GM18858 (cell line): ENCODE measurements around the gene WDPCP.
"Not testable (repeated sequence)": the region's sequence is repeated elsewhere in the genome, so short reads cannot be mapped to it uniquely, and the experiment has no call there.

ENCODE experiments used
- ATAC-seq: cut with Tn5 transposase; IDR thresholded peaks from one replicate; pipeline ENCODE4 v1.9.1; 2021; ENCODE audit not compliant: unreplicated experiment

Gene WDPCP, protein sequence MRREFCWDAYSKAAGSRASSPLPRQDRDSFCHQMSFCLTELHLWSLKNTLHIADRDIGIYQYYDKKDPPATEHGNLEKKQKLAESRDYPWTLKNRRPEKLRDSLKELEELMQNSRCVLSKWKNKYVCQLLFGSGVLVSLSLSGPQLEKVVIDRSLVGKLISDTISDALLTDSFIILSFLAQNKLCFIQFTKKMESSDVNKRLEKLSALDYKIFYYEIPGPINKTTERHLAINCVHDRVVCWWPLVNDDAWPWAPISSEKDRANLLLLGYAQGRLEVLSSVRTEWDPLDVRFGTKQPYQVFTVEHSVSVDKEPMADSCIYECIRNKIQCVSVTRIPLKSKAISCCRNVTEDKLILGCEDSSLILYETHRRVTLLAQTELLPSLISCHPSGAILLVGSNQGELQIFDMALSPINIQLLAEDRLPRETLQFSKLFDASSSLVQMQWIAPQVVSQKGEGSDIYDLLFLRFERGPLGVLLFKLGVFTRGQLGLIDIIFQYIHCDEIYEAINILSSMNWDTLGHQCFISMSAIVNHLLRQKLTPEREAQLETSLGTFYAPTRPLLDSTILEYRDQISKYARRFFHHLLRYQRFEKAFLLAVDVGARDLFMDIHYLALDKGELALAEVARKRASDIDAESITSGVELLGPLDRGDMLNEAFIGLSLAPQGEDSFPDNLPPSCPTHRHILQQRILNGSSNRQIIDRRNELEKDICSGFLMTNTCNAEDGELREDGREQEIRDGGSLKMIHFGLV

DNA sequence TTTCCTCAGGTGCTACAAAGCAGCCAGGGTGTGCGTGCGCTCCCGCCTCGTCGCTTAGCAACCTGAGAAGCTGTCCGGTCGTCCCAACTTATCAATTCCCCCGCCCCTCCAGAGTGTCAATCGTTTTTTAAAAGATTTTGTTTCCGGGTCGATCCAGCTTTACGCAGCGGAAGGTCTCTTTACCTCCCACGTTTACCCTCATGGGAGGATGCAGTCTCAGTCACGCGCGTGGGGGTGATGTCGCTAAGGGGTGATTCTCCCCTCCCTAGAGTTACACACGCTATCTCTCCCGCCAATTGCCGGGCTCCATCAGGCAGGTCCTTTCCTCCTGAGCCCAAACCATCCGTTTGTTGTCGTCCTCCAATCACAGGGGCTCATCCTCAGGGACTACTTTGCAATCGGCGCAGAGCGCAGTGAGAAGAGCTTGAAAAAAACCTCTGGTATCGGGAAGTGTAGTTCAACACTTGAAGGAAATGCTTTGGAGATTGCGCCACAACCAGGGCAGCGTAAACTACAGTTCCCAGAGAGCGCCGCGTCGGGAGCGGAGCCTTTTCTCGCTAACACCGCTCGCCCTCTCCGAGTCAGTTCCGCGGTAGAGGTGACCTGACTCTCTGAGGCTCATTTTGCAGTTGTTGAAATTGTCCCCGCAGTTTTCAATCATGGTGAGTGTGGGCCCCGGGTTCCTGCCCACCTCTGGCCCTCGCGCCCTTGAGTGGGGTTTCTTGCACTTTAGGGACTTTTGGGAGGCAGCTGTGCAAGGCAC, at the start of gene WDPCP, which contains the start of gene MDH1:
WDPCP (minus strand) TSS at position 93 of the 763 bp plus-strand sequence. CDS start 206 bp downstream, outside the sequence.
MDH1 (plus strand) TSS at position 579 of the 763 bp plus-strand sequence; CDS start at position 660, 81 bp downstream.
- peak; percentile 79 for ATAC-seq

DNA sequence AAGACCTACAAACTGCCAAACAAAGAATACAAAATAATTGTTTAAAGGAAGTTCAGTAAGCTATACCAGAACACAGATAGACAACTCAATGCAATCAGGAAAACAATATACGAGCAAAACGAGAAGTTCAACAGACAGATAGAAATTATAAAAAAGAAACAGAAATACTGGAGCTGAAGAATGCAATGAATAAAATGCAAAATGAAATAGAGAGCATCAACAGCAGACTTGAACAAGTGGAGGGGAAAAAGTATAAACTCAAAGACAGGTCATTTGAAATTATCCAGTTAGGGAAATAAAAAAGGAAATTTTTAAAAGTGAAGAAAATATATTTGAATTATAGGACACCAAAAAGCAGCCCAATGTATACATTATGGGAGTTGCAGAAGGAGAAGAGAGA, 44.1 kb upstream of the WDPCP start:
- no peak for ATAC-seq

DNA sequence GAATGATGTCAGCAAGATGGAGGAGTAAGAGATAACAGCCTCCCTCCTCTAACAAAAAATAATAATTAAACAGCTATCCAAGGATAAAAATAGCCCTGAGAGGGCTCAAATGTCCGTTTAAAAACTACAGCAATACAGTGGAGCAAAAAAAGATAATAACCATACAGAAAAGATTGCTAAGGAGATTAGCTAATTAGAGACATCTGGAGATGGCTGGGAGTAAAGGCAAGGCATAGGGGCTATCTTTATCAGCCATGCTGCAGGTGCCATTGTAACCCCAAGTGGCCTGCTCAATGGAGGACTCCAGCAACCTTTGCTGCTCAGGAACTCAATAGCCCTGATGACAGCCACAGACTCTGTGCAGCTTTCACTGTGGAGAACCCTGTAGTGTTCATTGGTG, 43.2 kb upstream of the WDPCP start:
- ATAC-seq: no peak

GRCh38 chr2:63628403-63628942, 40.2 kb upstream of the WDPCP start:
- ATAC-seq: no peak

- ATAC-seq: no peak
Measured at GRCh38 chr2:63627866-63628265, 39.6 kb upstream of the WDPCP start.

DNA sequence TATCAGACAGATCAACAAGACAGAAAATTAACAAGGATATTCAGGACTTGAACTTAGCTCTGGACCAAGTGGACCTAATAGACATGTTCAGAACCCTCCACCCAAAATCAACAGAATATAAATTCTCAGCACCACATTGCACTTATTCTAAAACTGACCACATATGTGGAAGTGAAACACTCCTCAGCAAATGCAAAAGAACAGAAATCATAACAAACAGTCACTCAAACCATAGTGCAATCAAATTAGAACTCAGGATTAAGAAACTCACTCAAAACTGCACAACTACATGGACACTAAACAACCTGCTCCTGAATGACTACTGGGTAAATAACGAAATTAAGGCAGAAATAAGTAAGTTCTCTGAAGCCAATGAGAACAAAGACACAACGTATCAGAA, 35.5 kb upstream of the WDPCP start:
- not testable (repeated sequence) for ATAC-seq

GRCh38 chr2:63622751-63623150, 34.5 kb upstream of the WDPCP start:
- no peak for ATAC-seq

GRCh38 chr2:63619328-63619727, 31.1 kb upstream of the WDPCP start:
- ATAC-seq: no peak

- no peak for ATAC-seq
Measured at GRCh38 chr2:63617366-63617765, 29.1 kb upstream of the WDPCP start.

DNA sequence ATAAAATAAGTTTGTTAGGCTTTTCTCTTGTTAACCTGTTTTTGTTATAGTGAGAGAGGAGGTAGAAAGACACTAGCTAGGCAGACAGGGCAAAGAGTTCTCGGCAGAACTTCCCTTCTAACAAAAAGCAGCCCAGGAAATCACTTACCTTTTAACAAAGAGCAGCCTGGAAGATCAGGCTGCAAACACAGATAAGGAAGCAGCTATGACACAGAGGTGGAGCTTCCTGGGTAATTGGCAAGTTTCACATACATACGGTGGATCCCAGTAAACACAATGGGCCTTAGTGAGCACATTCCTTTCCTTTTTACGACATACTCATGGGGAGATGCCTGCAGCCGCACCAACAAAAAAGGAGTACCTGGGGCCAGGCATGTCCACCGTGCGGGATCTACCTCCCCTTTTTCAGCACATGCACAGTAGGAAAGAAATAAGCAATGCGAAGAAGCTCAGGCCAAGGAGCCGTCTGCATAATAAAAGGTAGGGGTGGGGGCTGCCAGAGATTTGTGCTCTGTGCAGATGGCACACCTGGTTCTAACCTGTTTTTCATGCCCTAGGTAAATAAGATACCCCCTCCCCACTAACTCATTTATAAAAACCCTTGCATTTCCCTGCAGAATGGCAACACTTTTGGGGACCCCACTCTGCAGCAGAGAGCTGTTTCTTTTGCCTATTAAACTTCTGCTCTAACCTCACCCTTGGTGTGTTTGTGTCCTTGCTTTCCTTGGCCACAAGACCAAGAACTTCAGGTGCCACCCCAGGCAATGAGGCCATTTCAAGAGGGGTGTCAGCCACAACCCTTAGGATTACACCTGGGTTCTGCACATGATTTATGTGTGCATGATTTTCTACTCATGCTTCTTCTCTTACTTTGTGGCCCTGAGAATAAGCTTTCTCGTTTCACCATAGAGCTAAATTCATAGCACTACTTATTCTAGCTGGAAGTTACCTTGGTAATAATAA, 27.0 kb upstream of the WDPCP start:
- no peak for ATAC-seq

GRCh38 chr2:63614448-63614968, 26.2 kb upstream of the WDPCP start:
- ATAC-seq: no peak

GRCh38 chr2:63613391-63613901, 25.2 kb upstream of the WDPCP start:
- no peak for ATAC-seq

DNA sequence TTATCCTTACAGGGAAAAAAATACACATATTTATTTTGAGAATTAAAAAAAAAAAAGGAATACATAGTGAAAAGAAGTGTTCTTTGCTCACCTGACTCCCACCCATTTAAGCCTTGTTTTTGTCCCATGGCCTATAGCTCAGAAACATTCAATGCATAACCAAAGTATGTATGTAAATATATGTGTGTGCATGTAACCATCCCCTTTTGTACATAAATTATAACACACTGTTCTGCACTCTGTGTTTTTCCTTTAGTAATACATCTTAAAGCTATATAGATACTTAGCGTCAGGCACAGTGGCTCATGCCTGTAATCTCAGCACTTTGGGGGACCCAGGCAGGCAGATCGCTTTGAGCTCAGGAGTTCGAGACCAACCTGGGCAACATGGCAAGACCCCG, 22.2 kb upstream of the WDPCP start:
- ATAC-seq: no peak

- ATAC-seq: not testable (repeated sequence)
Measured at GRCh38 chr2:63608865-63609264, 20.6 kb upstream of the WDPCP start.

- no peak for ATAC-seq
Measured at GRCh38 chr2:63604666-63605065, 16.4 kb upstream of the WDPCP start.

GRCh38 chr2:63600881-63601460, 12.7 kb upstream of the WDPCP start:
- ATAC-seq: no peak

GRCh38 chr2:63598981-63599380, 10.7 kb upstream of the WDPCP start:
- no peak for ATAC-seq

- no peak for ATAC-seq
Measured at GRCh38 chr2:63596401-63596883, 8.2 kb upstream of the WDPCP start.

DNA sequence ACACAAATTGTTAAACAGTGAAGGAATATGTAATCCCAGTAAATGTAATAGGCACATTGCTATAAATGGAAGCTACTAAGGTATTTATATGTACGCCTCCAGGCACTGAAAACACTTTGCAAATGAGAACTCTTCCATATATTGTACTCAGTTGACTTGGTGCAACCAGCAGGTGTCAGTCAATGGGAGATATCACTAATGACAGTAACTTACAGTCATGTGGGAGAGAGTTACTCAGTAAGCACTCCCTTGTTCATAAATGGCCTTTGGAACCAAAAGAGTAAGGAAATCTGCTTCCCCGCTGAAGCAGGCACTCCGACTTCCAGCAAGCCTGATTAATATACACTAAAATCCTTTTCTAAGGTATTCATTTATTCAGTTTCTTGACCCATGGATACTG, 6.4 kb upstream of the WDPCP start:
- no peak for ATAC-seq
